Naive thymus-derived CD8-positive, alpha-beta T cell (primary cell): ENCODE results near the gene PTBP1. TPM values are rescaled to one million over a fixed set of nuclear protein-coding genes. Genes with fewer than 3 reads are reported as not detected.

ENCODE experiments used
- ATAC-seq, 2 donors: fragments of 150-1000 bp; cut with Tn5 transposase in 1 of 2; sonication (Bioruptor Pico), chemical (Tn5 transposase) in 1 of 2; 1 replicate in 1 of 2; 2 replicates in 1 of 2; pipeline ENCODE4 v1.10.0; 2021; ENCODE audit warnings: mild to moderate bottlenecking in 2 of 2, moderate library complexity in 2 of 2
- POLR2A ChIA-PET: fragments of 350-600 bp; sonication (Branson Sonifier 250); formaldehyde crosslinking; loops from one replicate; lab custom pipeline; 2021; ENCODE audit warnings: antibody characterized with exemption; lab: Charles Lee
- DNase-seq, 10 donors: peaks; one replicate each; pipeline versions ENCODE4 v3.0.0 to v3.0.0-alpha.2; 2020 to 2022
- H3K27ac Mint-ChIP-seq, 10 donors: one replicate each; pipeline ENCODE4 v1.8.0; 2020 to 2022; ENCODE audit warnings: mild to moderate bottlenecking in 10 of 10, mixed read lengths in 10 of 10, moderate library complexity in 4 of 10, inconsistent platforms in 1 of 10
- H3K27me3 Mint-ChIP-seq, 5 donors: one replicate each; pipeline ENCODE4 v1.8.0; 2021 to 2022; ENCODE audit warnings: mixed read lengths in 5 of 5
- H3K36me3 Mint-ChIP-seq, 3 donors: one replicate each; pipeline ENCODE4 v1.8.0; 2020 to 2022; ENCODE audit warnings: mixed read lengths in 3 of 3, mild to moderate bottlenecking in 2 of 3, inconsistent platforms in 1 of 3
- H3K4me1 Mint-ChIP-seq, 4 donors: one replicate each; pipeline ENCODE4 v1.8.0; 2021 to 2022; ENCODE audit warnings: mixed read lengths in 4 of 4
- H3K4me3 Mint-ChIP-seq, 10 donors: one replicate each; pipeline ENCODE4 v1.8.0; 2020 to 2022; ENCODE audit warnings: mild to moderate bottlenecking in 10 of 10, mixed read lengths in 10 of 10, moderate library complexity in 6 of 10, inconsistent platforms in 1 of 10
- H3K9me3 Mint-ChIP-seq, 9 donors: one replicate each; pipeline ENCODE4 v1.8.0; 2020 to 2022; ENCODE audit warnings: mixed read lengths in 9 of 9, mild to moderate bottlenecking in 3 of 9, inconsistent platforms in 1 of 9, moderate library complexity in 1 of 9
- polyA plus RNA-seq, 3 donors: library from polyadenylated mRNA; unstranded; fragments of 300-500 nt; fragmentation: Illumina TruSeq; gene quantifications; one replicate each; pipeline ENCODE4 v1.2.3, GENCODE V29; 2021
- total RNA-seq, 8 experiments: library from RNA in 2 of 8; stranded (reverse) in 2 of 8; gene quantifications; one replicate each; pipeline ENCODE4 v1.2.3 and lab custom pipeline; 2021 to 2026

PTBP1 gene
- total and polyA plus RNA-seq, 5 experiments from 2014 or later = 110 to 323 (median 190) TPM

GRCh38 chr19:757811-758668, 39.2 kb upstream of the PTBP1 start:
- POLR2A ChIA-PET = no interaction called here
- ATAC-seq (no peak), DNase-seq (no peak)
- Mint-ChIP-seq H3K9me3 (peaks cover 0 to 22% (median 5%) of the 10 kb centered on the region in 9 donors), H3K4me3 (no peak overlapping the region), H3K27me3 (peaks cover 0 to 1% (median 0%) of the 10 kb centered on the region in 5 donors), H3K36me3 (peaks cover 0 to 5% (median 2%) of the 10 kb centered on the region in 3 donors), H3K27ac (no peak overlapping the region), H3K4me1 (no peaks in the 10 kb centered on the region)

- Mint-ChIP-seq H3K4me3 (no peak overlapping the region), H3K4me1 (no peaks in the 10 kb centered on the region), H3K36me3 (peaks cover 0 to 5% (median 2%) of the 10 kb centered on the region in 3 donors), H3K27me3 (peaks cover 0 to 13% (median 6%) of the 10 kb centered on the region in 5 donors), H3K9me3 (peaks cover 0 to 16% (median 5%) of the 10 kb centered on the region in 9 donors), H3K27ac (no peak overlapping the region)
- ATAC-seq (no peak), DNase-seq (no peak)
- POLR2A ChIA-PET = no interaction called here
Observed at GRCh38 chr19:763181-763580, 34.1 kb upstream of the PTBP1 start.

GRCh38 chr19:763869-764268, 33.4 kb upstream of the PTBP1 start:
- peaks cover 0 to 5% (median 2%) of the 10 kb centered on the region in 3 donors for H3K36me3 Mint-ChIP-seq
- POLR2A ChIA-PET = no interaction called here
- H3K27ac Mint-ChIP-seq = peak overlapping the region in 1 of 10 donors; percentile 63
- ATAC-seq (no peak), DNase-seq (no peak)
- H3K9me3 Mint-ChIP-seq = peaks cover 0 to 9% (median 0%) of the 10 kb centered on the region in 9 donors
- no peak overlapping the region for H3K4me3 Mint-ChIP-seq
- no peaks in the 10 kb centered on the region for H3K4me1 Mint-ChIP-seq
- H3K27me3 Mint-ChIP-seq = peaks cover 0 to 13% (median 6%) of the 10 kb centered on the region in 5 donors

GRCh38 chr19:764301-764700, 33.0 kb upstream of the PTBP1 start:
- H3K4me1 Mint-ChIP-seq = no peaks in the 10 kb centered on the region
- H3K9me3 Mint-ChIP-seq = peaks cover 0 to 6% (median 0%) of the 10 kb centered on the region in 9 donors
- no peak overlapping the region for H3K4me3 Mint-ChIP-seq
- H3K27ac Mint-ChIP-seq = no peak overlapping the region
- POLR2A ChIA-PET = no interaction called here
- H3K27me3 Mint-ChIP-seq = peaks cover 0 to 13% (median 6%) of the 10 kb centered on the region in 5 donors
- ATAC-seq = no peak
- H3K36me3 Mint-ChIP-seq = peaks cover 0 to 5% (median 2%) of the 10 kb centered on the region in 3 donors
- no peak for DNase-seq

- POLR2A ChIA-PET = no interaction called here
- Mint-ChIP-seq H3K27me3 (peaks cover under 1 to 13% (median 6%) of the 10 kb centered on the region in 5 donors), H3K4me1 (peaks cover 0 to 1% (median under 1%) of the 10 kb centered on the region in 4 donors), H3K36me3 (no peaks in the 10 kb centered on the region), H3K4me3 (no peak overlapping the region), H3K9me3 (peaks cover 0 to under 1% (median 0%) of the 10 kb centered on the region in 9 donors), H3K27ac (no peak overlapping the region)
- ATAC-seq (no peak), DNase-seq (no peak)
Observed at GRCh38 chr19:765179-765738, 32.0 kb upstream of the PTBP1 start.

GRCh38 chr19:768424-768823, 28.8 kb upstream of the PTBP1 start:
- H3K9me3 Mint-ChIP-seq = peaks cover 0 to 2% (median 0%) of the 10 kb centered on the region in 9 donors
- peaks cover 4 to 15% (median 6%) of the 10 kb centered on the region in 5 donors for H3K27me3 Mint-ChIP-seq
- no peak for DNase-seq
- no peaks in the 10 kb centered on the region for H3K36me3 Mint-ChIP-seq
- peaks cover 0 to 5% (median 3%) of the 10 kb centered on the region in 4 donors for H3K4me1 Mint-ChIP-seq
- POLR2A ChIA-PET = no interaction called here
- no peak for ATAC-seq
- H3K27ac Mint-ChIP-seq = no peak overlapping the region
- no peak overlapping the region for H3K4me3 Mint-ChIP-seq

- POLR2A ChIA-PET = interaction anchor here (0.6 to 0.7 kb wide), 5 partner anchors 32 to 613 kb away, joined by 3 to 6 read pairs (median 4); no protein-coding TSS in a partner anchor
- peaks cover 4 to 15% (median 6%) of the 10 kb centered on the region in 5 donors for H3K27me3 Mint-ChIP-seq
- H3K4me1 Mint-ChIP-seq = peaks cover 0 to 5% (median 3%) of the 10 kb centered on the region in 4 donors
- peaks cover 0 to 2% (median 0%) of the 10 kb centered on the region in 9 donors for H3K9me3 Mint-ChIP-seq
- H3K36me3 Mint-ChIP-seq = no peaks in the 10 kb centered on the region
- DNase-seq = no peak
- no peak for ATAC-seq
- no peak overlapping the region for H3K27ac Mint-ChIP-seq
- no peak overlapping the region for H3K4me3 Mint-ChIP-seq
Observed at GRCh38 chr19:769616-770015, 27.6 kb upstream of the PTBP1 start.

- peaks cover 0 to 5% (median 3%) of the 10 kb centered on the region in 4 donors for H3K4me1 Mint-ChIP-seq
- peaks cover 4 to 15% (median 6%) of the 10 kb centered on the region in 5 donors for H3K27me3 Mint-ChIP-seq
- POLR2A ChIA-PET = no interaction called here
- H3K4me3 Mint-ChIP-seq = no peak overlapping the region
- H3K27ac Mint-ChIP-seq = no peak overlapping the region
- peak in 1 of 10 donors; percentile 10 for DNase-seq
- ATAC-seq = peak in 1 of 2 donors; percentile 36
- peaks cover 0 to 2% (median 0%) of the 10 kb centered on the region in 9 donors for H3K9me3 Mint-ChIP-seq
- no peaks in the 10 kb centered on the region for H3K36me3 Mint-ChIP-seq
Observed at GRCh38 chr19:771332-771785, 25.9 kb upstream of the PTBP1 start.

- Mint-ChIP-seq H3K27me3 (peaks cover 2 to 12% (median 4%) of the 10 kb centered on the region in 5 donors), H3K4me3 (no peak overlapping the region), H3K4me1 (peaks cover 0 to 5% (median 3%) of the 10 kb centered on the region in 4 donors), H3K9me3 (peaks cover 0 to 2% (median 0%) of the 10 kb centered on the region in 9 donors), H3K36me3 (no peaks in the 10 kb centered on the region), H3K27ac (peak overlapping the region in 2 of 10 donors; percentile 5 to 40)
- POLR2A ChIA-PET = no interaction called here
- no peak for ATAC-seq
- DNase-seq = no peak
Observed at GRCh38 chr19:772063-772462, 25.2 kb upstream of the PTBP1 start.

- H3K4me3 Mint-ChIP-seq = no peak overlapping the region
- H3K4me1 Mint-ChIP-seq = peaks cover 0 to 5% (median 3%) of the 10 kb centered on the region in 4 donors
- H3K27ac Mint-ChIP-seq = no peak overlapping the region
- H3K27me3 Mint-ChIP-seq = peaks cover 0 to 9% (median 4%) of the 10 kb centered on the region in 5 donors
- ATAC-seq (no peak), DNase-seq (no peak)
- no peaks in the 10 kb centered on the region for H3K36me3 Mint-ChIP-seq
- POLR2A ChIA-PET = interaction anchor here (0.5 to 0.9 kb wide), 2 partner anchors 9 to 199 kb away, joined by 5 read pairs; no protein-coding TSS in a partner anchor
- peaks cover 0 to 2% (median 0%) of the 10 kb centered on the region in 9 donors for H3K9me3 Mint-ChIP-seq
Observed at GRCh38 chr19:772730-773436, 24.4 kb upstream of the PTBP1 start.

GRCh38 chr19:776549-776948, 20.7 kb upstream of the PTBP1 start:
- Mint-ChIP-seq H3K9me3 (no peaks in the 10 kb centered on the region), H3K27ac (peak overlapping the region in 1 of 10 donors; percentile 40), H3K36me3 (no peaks in the 10 kb centered on the region), H3K4me1 (no peaks in the 10 kb centered on the region), H3K27me3 (peaks cover 0 to 3% (median 1%) of the 10 kb centered on the region in 5 donors), H3K4me3 (no peak overlapping the region)
- DNase-seq = no peak
- POLR2A ChIA-PET = interaction anchor here (0.6 kb wide), 1 partner anchor 194 kb away, joined by 6 read pairs; no protein-coding TSS in a partner anchor
- no peak for ATAC-seq
